MCF 10A (cell line): ENCODE measurements around the gene TTC39B. TPM values are rescaled to one million over a fixed set of nuclear protein-coding genes. Genes with fewer than 3 reads are reported as not detected.

ENCODE experiments used
- BruUV-seq: library from RNA; stranded (reverse); fragments of 400-500 nt; replicated peaks from 2 replicates; lab custom pipeline; 2021; lab: Mats Ljungman, UMichigan
- CTCF ChIA-PET: fragments of 300-600 bp; sonication (Branson Sonifier 250); formaldehyde crosslinking; extraction: SDS; loops from one replicate; lab custom pipeline; 2021; ENCODE audit warnings: antibody characterized with exemption, inconsistent platforms; lab: Yijun Ruan, JAX
- POLR2A ChIA-PET: fragments of 300-600, 350-650 bp; sonication (Branson Sonifier 250); formaldehyde crosslinking; extraction: SDS; loops from one replicate; lab custom pipeline; 2020; ENCODE audit warnings: antibody characterized with exemption, inconsistent platforms; lab: Yijun Ruan, JAX
- DNase-seq: peaks from one replicate; pipeline ENCODE4 v3.0.0-alpha.2; 2018; ENCODE audit not compliant: unreplicated experiment
- H3K27ac Mint-ChIP-seq: one replicate; pipeline ENCODE4 v1.8.0; 2022; ENCODE audit warnings: mild to moderate bottlenecking, low read depth, mixed read lengths; ENCODE audit not compliant: unreplicated experiment
- H3K27me3 Mint-ChIP-seq: one replicate; pipeline ENCODE4 v1.8.0; 2022; ENCODE audit warnings: mixed read lengths; ENCODE audit not compliant: insufficient read depth, unreplicated experiment
- H3K36me3 Mint-ChIP-seq: one replicate; pipeline ENCODE4 v1.8.0; 2022; ENCODE audit warnings: mild to moderate bottlenecking, moderate library complexity, mixed read lengths; ENCODE audit not compliant: insufficient read depth, unreplicated experiment
- H3K4me1 Mint-ChIP-seq: one replicate; pipeline ENCODE4 v1.8.0; 2022; ENCODE audit warnings: mixed read lengths; ENCODE audit not compliant: insufficient read depth, unreplicated experiment
- H3K4me3 Mint-ChIP-seq: one replicate; pipeline ENCODE4 v1.8.0; 2022; ENCODE audit warnings: mild to moderate bottlenecking, moderate library complexity, mixed read lengths; ENCODE audit not compliant: unreplicated experiment
- H3K9me3 Mint-ChIP-seq: one replicate; pipeline ENCODE4 v1.8.0; 2022; ENCODE audit warnings: mixed read lengths; ENCODE audit not compliant: unreplicated experiment
- CTCF ChIP-seq: fragments of 200-600 bp; IDR thresholded peaks from one replicate; pipeline ENCODE4 v1.8.0; 2022; ENCODE audit warnings: antibody characterized with exemption, mild to moderate bottlenecking; ENCODE audit not compliant: unreplicated experiment
- intact Hi-C: fragments of 100-400 bp; cut with micrococcal nuclease; formaldehyde crosslinking; loops from 2 replicates; pipeline ENCODE4 v1.14.1; 2022
- total RNA-seq: library from RNA; stranded (reverse); gene quantifications from 2 replicates; pipeline ENCODE4 v1.2.3, GENCODE V29; 2022

The TTC39B gene
- total RNA-seq, 1 experiment from 2014 or later, result 22.8 TPM

- TF ChIP-seq CTCF, result no peak
- intact Hi-C loops, result no loop called here
- ChIA-PET POLR2A (interaction anchor here (0.9 kb wide), 1 partner anchor 48 kb away, joined by 3 read pairs; no protein-coding TSS in a partner anchor), CTCF (interaction anchor here (0.5 kb wide), 1 partner anchor 19 kb away, joined by 3 read pairs; no protein-coding TSS in a partner anchor)
- no peak for DNase-seq
- Mint-ChIP-seq H3K4me1 (no peaks in the 10 kb centered on the region), H3K36me3 (no peaks in the 10 kb centered on the region), H3K4me3 (no peak overlapping the region), H3K27ac (no peak overlapping the region), H3K27me3 (no peaks in the 10 kb centered on the region), H3K9me3 (no peaks in the 10 kb centered on the region)
- BruUV-seq, result no TSS peak
Observed at GRCh38 chr9:15352306-15352705, 45.3 kb upstream of the TTC39B start.

GRCh38 chr9:15349892-15350761 is 43.1 kb upstream of the TTC39B start:
- peak; percentile 76 for DNase-seq
- H3K4me3 Mint-ChIP-seq, result no peak overlapping the region
- intact Hi-C loops, result no loop called here
- no peaks in the 10 kb centered on the region for H3K9me3 Mint-ChIP-seq
- no peaks in the 10 kb centered on the region for H3K36me3 Mint-ChIP-seq
- POLR2A ChIA-PET, result interaction anchor here (1.7 kb wide), 1 partner anchor 41 kb away, joined by 4 read pairs; no protein-coding TSS in a partner anchor
- TF ChIP-seq CTCF, result no peak
- H3K27me3 Mint-ChIP-seq, result no peaks in the 10 kb centered on the region
- CTCF ChIA-PET, result interaction anchor here (1.5 kb wide), 1 partner anchor 38 kb away, joined by 5 read pairs; no protein-coding TSS in a partner anchor
- H3K4me1 Mint-ChIP-seq, result no peaks in the 10 kb centered on the region
- no peak overlapping the region for H3K27ac Mint-ChIP-seq
- no TSS peak for BruUV-seq

GRCh38 chr9:15346837-15347236 is 39.8 kb upstream of the TTC39B start:
- H3K27me3 Mint-ChIP-seq, result no peaks in the 10 kb centered on the region
- CTCF ChIA-PET, result interaction anchor here (0.8 to 1.0 kb wide), 2 partner anchors 10 to 36 kb away, joined by 3 read pairs; no protein-coding TSS in a partner anchor
- intact Hi-C loops, result no loop called here
- no TSS peak for BruUV-seq
- no peak overlapping the region for H3K27ac Mint-ChIP-seq
- H3K36me3 Mint-ChIP-seq, result no peaks in the 10 kb centered on the region
- POLR2A ChIA-PET, result interaction anchor here (1.2 kb wide), 1 partner anchor 9 kb away, joined by 3 read pairs; no protein-coding TSS in a partner anchor
- no peak overlapping the region for H3K4me3 Mint-ChIP-seq
- no peak for DNase-seq
- no peaks in the 10 kb centered on the region for H3K4me1 Mint-ChIP-seq
- H3K9me3 Mint-ChIP-seq, result no peaks in the 10 kb centered on the region
- no peak for TF ChIP-seq CTCF

- Mint-ChIP-seq H3K27ac (no peak overlapping the region), H3K4me3 (no peak overlapping the region), H3K9me3 (peaks cover 7% of the 10 kb centered on the region), H3K36me3 (no peaks in the 10 kb centered on the region), H3K4me1 (no peaks in the 10 kb centered on the region), H3K27me3 (peaks cover 3% of the 10 kb centered on the region)
- ChIA-PET POLR2A (interaction anchor here (0.6 to 1.1 kb wide), 2 partner anchors 33 to 48 kb away, joined by 3 read pairs; no protein-coding TSS in a partner anchor), CTCF (interaction anchor here (1.2 kb wide), 1 partner anchor 42 kb away, joined by 3 read pairs; no protein-coding TSS in a partner anchor)
- TF ChIP-seq CTCF, result no peak
- BruUV-seq, result no TSS peak
- intact Hi-C loops, result no loop called here
- DNase-seq, result no peak
Observed at GRCh38 chr9:15344191-15344590, 37.2 kb upstream of the TTC39B start.
